Liver (tissue), 9 donors: ENCODE measurements around the gene CORO2B. TPM values are rescaled to one million over a fixed set of nuclear protein-coding genes. Genes with fewer than 3 reads are reported as not detected.

ENCODE experiments used
- DNase-seq: peaks from one replicate; pipeline ENCODE4 v3.0.0-alpha.2; 2017; ENCODE audit warnings: low spot score
- H3K27ac ChIP-seq, 2 donors: one replicate each; pipeline ENCODE4 v1.7.0; 2013; ENCODE audit warnings: inconsistent platforms in 2 of 2, low read length in 2 of 2, control low read depth in 1 of 2, low read depth in 1 of 2, mild to moderate bottlenecking in 1 of 2
- H3K27me3 ChIP-seq, 4 donors: one replicate each; pipeline versions ENCODE4 v1.6.1 to v1.7.0; 2013; ENCODE audit warnings: low read length in 3 of 4, inconsistent platforms in 1 of 4, mild to moderate bottlenecking in 1 of 4, moderate library complexity in 1 of 4; ENCODE audit not compliant: control insufficient read depth in 4 of 4, insufficient read depth in 4 of 4
- H3K36me3 ChIP-seq, 4 donors: one replicate each; pipeline versions ENCODE4 v1.6.1 to v1.7.0; 2013; ENCODE audit warnings: low read length in 3 of 4, mild to moderate bottlenecking in 3 of 4, low read depth in 1 of 4, moderate library complexity in 1 of 4; ENCODE audit not compliant: control insufficient read depth in 4 of 4, insufficient read depth in 3 of 4
- H3K4me1 ChIP-seq, 4 donors: one replicate each; pipeline versions ENCODE4 v1.6.1 to v1.7.0; 2013; ENCODE audit warnings: low read length in 3 of 4, mild to moderate bottlenecking in 3 of 4, moderate library complexity in 1 of 4; ENCODE audit not compliant: control insufficient read depth in 4 of 4, insufficient read depth in 4 of 4
- H3K4me3 ChIP-seq, 3 donors: one replicate each; pipeline versions ENCODE4 v1.6.1 to v1.7.0; 2013; ENCODE audit warnings: low read length in 3 of 3, control low read depth in 1 of 3, low read depth in 1 of 3, mild to moderate bottlenecking in 1 of 3
- H3K9ac ChIP-seq, 2 donors: one replicate each; pipeline ENCODE4 v1.7.0; 2013; ENCODE audit warnings: low read length in 2 of 2, mild to moderate bottlenecking in 2 of 2, moderate library complexity in 2 of 2, control low read depth in 1 of 2, low read depth in 1 of 2
- H3K9me3 ChIP-seq, 4 donors: one replicate each; pipeline versions ENCODE4 v1.6.1 to v1.7.0; 2013; ENCODE audit warnings: low read length in 3 of 4; ENCODE audit not compliant: control insufficient read depth in 4 of 4
- FOXA1 ChIP-seq: IDR thresholded peaks from 2 replicates; pipeline ENCODE4 v1.6.1; 2016; ENCODE audit warnings: antibody characterized with exemption
- HNF4A ChIP-seq, 2 donors: conservative IDR thresholded peaks; 2 replicates each; pipeline ENCODE4 v1.6.1; 2016; ENCODE audit warnings: antibody characterized with exemption in 2 of 2, mild to moderate bottlenecking in 2 of 2
- JUND ChIP-seq, 2 donors: IDR thresholded peaks; 2 replicates each; pipeline ENCODE4 v1.6.1; 2016; ENCODE audit warnings: antibody characterized with exemption in 2 of 2
- RAD21 ChIP-seq, 2 donors: IDR thresholded peaks; 2 replicates each; pipeline ENCODE4 v1.6.1; 2016; ENCODE audit warnings: antibody characterized with exemption in 2 of 2, mild to moderate bottlenecking in 2 of 2
- SP1 ChIP-seq: IDR thresholded peaks from 2 replicates; pipeline ENCODE4 v1.6.1; 2018; ENCODE audit warnings: antibody characterized with exemption, mild to moderate bottlenecking
- YY1 ChIP-seq: IDR thresholded peaks from 2 replicates; pipeline ENCODE4 v1.6.1; 2016; ENCODE audit warnings: antibody characterized with exemption, mild to moderate bottlenecking
- WGBS: extraction: QIAGEN DNeasy Blood & Tissue Kit; methylation state at CpG from one replicate; pipeline ENCODE4 v1.1.7; 2013; 5-methylcytosine and 5-hydroxymethylcytosine counted together
- polyA plus RNA-seq, 2 donors: library from polyadenylated mRNA; stranded (reverse) in 1 of 2; unstranded in 1 of 2; fragments of 200-250 nt in 1 of 2; fragments of >200 nt in 1 of 2; fragmentation: Nextera tagmentation in 1 of 2; extraction: Ambion mirVana in 1 of 2; gene quantifications; one replicate each; pipeline versions ENCODE4 v1.2.1 to v1.2.3, GENCODE V29; 2013 to 2015
- total RNA-seq, 2 donors: library from RNA; depleted of rRNA; stranded (reverse); fragments of >200 nt; gene quantifications; one replicate each; pipeline ENCODE4 v1.2.3, GENCODE V29; 2014
- TF ChIP-seq, protein P1 (sequence below): IDR thresholded peaks from 2 replicates; pipeline ENCODE4 v1.6.1; 2016; ENCODE audit warnings: antibody characterized with exemption, mild to moderate bottlenecking
- TF ChIP-seq, protein P2 (sequence below): IDR thresholded peaks from 2 replicates; pipeline ENCODE4 v1.6.1; 2016; ENCODE audit warnings: antibody characterized with exemption
- TF ChIP-seq, protein P3 (sequence below): IDR thresholded peaks from 2 replicates; pipeline ENCODE4 v1.6.1; 2016; ENCODE audit warnings: antibody characterized with exemption
- TF ChIP-seq, protein P4 (sequence below): fragments of 150-350 bp; IDR thresholded peaks from 2 replicates; pipeline ENCODE4 v1.5.1; 2017; ENCODE audit warnings: improper control_type of control experiment, low read depth, low read length; ENCODE audit not compliant: missing input control
- donor health status: healthy.
- donor health status: healthy.
- donor health status: healthy.
- donor health status: healthy.
- donor health status: healthy.

Gene CORO2B
- total and polyA plus RNA-seq, 4 donors = 0.15 to 0.65 (median 0.52) TPM

DNA sequence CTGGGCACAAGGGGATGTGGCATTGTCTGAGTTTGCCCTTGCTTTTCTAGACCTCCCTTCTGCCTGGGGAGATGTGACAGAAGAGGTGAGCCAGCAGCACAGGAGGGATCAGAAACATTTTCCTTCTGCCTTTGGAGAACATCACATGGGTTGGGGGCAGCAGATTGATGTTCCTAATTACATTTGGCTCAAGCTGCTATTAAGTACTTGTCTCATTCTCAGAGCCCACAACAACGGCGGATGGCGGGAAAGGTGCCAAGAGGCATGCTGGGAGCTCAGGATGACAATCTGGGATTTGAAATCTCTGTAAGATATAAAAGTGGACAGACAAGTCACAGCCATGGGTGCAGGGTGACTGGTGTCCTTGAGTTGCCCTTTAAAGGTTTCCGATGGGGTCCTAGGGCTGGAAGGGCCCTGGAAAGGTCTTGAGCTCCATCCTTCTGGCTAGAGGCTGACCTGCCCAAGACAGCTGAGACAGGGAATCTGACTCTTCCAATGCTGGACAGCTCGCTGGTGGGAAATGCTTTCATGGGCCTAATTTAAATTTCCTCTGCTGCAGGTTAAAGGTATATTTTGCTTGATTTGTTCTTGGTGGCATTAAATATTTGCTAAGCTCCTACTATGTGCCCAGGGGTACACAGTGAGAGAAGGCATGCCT lies 2.4 kb upstream of the CORO2B start (continued):
- TF ChIP-seq, protein P1, sequence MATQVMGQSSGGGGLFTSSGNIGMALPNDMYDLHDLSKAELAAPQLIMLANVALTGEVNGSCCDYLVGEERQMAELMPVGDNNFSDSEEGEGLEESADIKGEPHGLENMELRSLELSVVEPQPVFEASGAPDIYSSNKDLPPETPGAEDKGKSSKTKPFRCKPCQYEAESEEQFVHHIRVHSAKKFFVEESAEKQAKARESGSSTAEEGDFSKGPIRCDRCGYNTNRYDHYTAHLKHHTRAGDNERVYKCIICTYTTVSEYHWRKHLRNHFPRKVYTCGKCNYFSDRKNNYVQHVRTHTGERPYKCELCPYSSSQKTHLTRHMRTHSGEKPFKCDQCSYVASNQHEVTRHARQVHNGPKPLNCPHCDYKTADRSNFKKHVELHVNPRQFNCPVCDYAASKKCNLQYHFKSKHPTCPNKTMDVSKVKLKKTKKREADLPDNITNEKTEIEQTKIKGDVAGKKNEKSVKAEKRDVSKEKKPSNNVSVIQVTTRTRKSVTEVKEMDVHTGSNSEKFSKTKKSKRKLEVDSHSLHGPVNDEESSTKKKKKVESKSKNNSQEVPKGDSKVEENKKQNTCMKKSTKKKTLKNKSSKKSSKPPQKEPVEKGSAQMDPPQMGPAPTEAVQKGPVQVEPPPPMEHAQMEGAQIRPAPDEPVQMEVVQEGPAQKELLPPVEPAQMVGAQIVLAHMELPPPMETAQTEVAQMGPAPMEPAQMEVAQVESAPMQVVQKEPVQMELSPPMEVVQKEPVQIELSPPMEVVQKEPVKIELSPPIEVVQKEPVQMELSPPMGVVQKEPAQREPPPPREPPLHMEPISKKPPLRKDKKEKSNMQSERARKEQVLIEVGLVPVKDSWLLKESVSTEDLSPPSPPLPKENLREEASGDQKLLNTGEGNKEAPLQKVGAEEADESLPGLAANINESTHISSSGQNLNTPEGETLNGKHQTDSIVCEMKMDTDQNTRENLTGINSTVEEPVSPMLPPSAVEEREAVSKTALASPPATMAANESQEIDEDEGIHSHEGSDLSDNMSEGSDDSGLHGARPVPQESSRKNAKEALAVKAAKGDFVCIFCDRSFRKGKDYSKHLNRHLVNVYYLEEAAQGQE = no peak
- no peak for TF ChIP-seq FOXA1
- no peak for TF ChIP-seq JUND (IDR thresholded peaks at IDR 0.05)
- no peak for TF ChIP-seq SP1
- TF ChIP-seq, protein P2, sequence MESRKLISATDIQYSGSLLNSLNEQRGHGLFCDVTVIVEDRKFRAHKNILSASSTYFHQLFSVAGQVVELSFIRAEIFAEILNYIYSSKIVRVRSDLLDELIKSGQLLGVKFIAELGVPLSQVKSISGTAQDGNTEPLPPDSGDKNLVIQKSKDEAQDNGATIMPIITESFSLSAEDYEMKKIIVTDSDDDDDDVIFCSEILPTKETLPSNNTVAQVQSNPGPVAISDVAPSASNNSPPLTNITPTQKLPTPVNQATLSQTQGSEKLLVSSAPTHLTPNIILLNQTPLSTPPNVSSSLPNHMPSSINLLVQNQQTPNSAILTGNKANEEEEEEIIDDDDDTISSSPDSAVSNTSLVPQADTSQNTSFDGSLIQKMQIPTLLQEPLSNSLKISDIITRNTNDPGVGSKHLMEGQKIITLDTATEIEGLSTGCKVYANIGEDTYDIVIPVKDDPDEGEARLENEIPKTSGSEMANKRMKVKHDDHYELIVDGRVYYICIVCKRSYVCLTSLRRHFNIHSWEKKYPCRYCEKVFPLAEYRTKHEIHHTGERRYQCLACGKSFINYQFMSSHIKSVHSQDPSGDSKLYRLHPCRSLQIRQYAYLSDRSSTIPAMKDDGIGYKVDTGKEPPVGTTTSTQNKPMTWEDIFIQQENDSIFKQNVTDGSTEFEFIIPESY = no peak
- no peak for TF ChIP-seq HNF4A (conservative IDR thresholded peaks at IDR 0.05)
- no peak for TF ChIP-seq RAD21 (IDR thresholded peaks at IDR 0.05)

DNA sequence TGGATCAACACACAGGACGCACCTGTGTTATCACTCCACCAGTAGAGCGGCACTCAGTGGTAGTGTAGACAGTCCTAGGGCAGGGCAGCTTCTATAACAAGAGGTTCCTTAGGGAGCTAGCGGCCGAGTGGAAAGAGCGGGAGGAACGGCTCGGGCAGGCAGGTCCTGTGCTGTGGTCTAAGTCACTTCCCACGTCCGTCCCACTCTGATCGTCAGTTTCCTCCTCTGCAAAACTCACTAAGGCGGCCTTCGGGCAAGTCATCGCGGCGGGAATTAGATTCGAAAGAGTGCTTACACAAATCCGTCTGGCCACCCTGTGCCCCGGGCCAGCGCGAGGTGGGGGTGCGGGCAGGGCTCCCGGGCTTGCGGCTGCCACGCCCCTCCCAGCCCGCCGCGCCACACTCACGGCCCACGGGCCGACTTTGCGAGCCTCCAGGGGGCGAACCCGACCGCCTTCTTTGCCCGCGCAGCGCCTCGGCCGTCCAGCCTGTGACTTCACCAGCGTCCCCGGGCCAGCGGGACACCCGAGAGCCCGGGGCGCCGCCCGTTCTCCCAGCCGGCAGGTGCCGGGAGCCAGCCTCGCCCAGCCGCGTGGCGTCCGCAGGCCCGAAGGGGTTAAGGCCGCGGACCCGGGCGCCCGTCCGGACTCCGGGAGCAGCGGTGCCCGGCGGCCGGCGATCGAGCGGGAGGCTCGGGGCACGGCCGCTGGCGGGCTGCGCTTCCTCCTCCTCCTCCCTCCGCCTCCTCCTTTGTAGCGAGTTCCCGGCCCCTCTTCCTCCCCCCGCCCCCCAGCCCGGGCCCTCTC lies 416 bp upstream of the CORO2B start:
- DNase-seq = peak; percentile 55
- no peak overlapping the region for H3K9ac ChIP-seq
- 4% methylated on average over 79 of the region's 79 CpGs for WGBS
- TF ChIP-seq YY1 = no peak
- TF ChIP-seq RAD21 (IDR thresholded peaks at IDR 0.05) = peak; percentile 31 to 51
- TF ChIP-seq, protein P3, sequence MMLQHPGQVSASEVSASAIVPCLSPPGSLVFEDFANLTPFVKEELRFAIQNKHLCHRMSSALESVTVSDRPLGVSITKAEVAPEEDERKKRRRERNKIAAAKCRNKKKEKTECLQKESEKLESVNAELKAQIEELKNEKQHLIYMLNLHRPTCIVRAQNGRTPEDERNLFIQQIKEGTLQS = no peak
- TF ChIP-seq, protein P4, sequence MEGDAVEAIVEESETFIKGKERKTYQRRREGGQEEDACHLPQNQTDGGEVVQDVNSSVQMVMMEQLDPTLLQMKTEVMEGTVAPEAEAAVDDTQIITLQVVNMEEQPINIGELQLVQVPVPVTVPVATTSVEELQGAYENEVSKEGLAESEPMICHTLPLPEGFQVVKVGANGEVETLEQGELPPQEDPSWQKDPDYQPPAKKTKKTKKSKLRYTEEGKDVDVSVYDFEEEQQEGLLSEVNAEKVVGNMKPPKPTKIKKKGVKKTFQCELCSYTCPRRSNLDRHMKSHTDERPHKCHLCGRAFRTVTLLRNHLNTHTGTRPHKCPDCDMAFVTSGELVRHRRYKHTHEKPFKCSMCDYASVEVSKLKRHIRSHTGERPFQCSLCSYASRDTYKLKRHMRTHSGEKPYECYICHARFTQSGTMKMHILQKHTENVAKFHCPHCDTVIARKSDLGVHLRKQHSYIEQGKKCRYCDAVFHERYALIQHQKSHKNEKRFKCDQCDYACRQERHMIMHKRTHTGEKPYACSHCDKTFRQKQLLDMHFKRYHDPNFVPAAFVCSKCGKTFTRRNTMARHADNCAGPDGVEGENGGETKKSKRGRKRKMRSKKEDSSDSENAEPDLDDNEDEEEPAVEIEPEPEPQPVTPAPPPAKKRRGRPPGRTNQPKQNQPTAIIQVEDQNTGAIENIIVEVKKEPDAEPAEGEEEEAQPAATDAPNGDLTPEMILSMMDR = peak; percentile 22
- H3K27me3 ChIP-seq = peaks cover 0 to 7% (median 3%) of the 10 kb centered on the region in 4 donors
- H3K27ac ChIP-seq = peak overlapping the region; percentile 12
- H3K4me1 ChIP-seq = peaks cover 2 to 16% (median 11%) of the 10 kb centered on the region in 4 donors
- H3K36me3 ChIP-seq = no peaks in the 10 kb centered on the region
- no peaks in the 10 kb centered on the region for H3K9me3 ChIP-seq
- peak overlapping the region in 2 of 3 donors; percentile 34 to 52 for H3K4me3 ChIP-seq
